GM23248 (cell line): ENCODE measurements around the gene EPM2A. TPM values are rescaled to one million over a fixed set of nuclear protein-coding genes. Genes with fewer than 3 reads are reported as not detected.

Experiments used
- DNase-seq: peaks from one replicate; pipeline ENCODE4 v3.0.0-alpha.2; 2015
- H2AFZ ChIP-seq: fragments of 200-600 bp; sonication (generic); 2 replicates; pipeline ENCODE4 v1.6.1; 2016; ENCODE audit warnings: antibody characterized with exemption
- H3F3A ChIP-seq: fragments of 200-600 bp; sonication (generic); 2 replicates; pipeline ENCODE4 v1.6.1; 2016; ENCODE audit warnings: mild to moderate bottlenecking, antibody characterized with exemption, mixed run types; ENCODE audit not compliant: insufficient read depth
- H3K27ac ChIP-seq: fragments of 200-600 bp; sonication (generic); 2 replicates; pipeline ENCODE4 v1.5.1; 2016; ENCODE audit warnings: mild to moderate bottlenecking
- H3K27me3 ChIP-seq: fragments of 200-600 bp; sonication (generic); replicated peaks from 2 replicates; pipeline ENCODE4 v1.6.1; 2016; ENCODE audit warnings: mild to moderate bottlenecking; ENCODE audit not compliant: insufficient read depth
- H3K36me3 ChIP-seq: fragments of 200-600 bp; sonication (generic); 2 replicates; pipeline ENCODE4 v1.6.1; 2016; ENCODE audit warnings: low read depth, mild to moderate bottlenecking
- H3K4me1 ChIP-seq: fragments of 200-600 bp; sonication (generic); 2 replicates; pipeline ENCODE4 v1.6.1; 2016; ENCODE audit warnings: mild to moderate bottlenecking; ENCODE audit not compliant: insufficient read depth
- H3K4me2 ChIP-seq: fragments of 200-600 bp; sonication (generic); one replicate; pipeline ENCODE4 v1.6.1; 2016; ENCODE audit warnings: mild to moderate bottlenecking; ENCODE audit not compliant: unreplicated experiment
- H3K4me3 ChIP-seq: fragments of 200-600 bp; sonication (generic); 2 replicates; pipeline ENCODE4 v1.5.1; 2016; ENCODE audit warnings: mild to moderate bottlenecking
- H3K79me2 ChIP-seq: fragments of 200-600 bp; sonication (generic); 2 replicates; pipeline ENCODE4 v1.6.1; 2016; ENCODE audit warnings: mild to moderate bottlenecking; ENCODE audit not compliant: insufficient read depth
- H3K9ac ChIP-seq: fragments of 200-600 bp; sonication (generic); 2 replicates; pipeline ENCODE4 v1.6.1; 2016; ENCODE audit warnings: mild to moderate bottlenecking
- H3K9me2 ChIP-seq: fragments of 200-600 bp; sonication (generic); 2 replicates; pipeline ENCODE4 v1.6.1; 2016; ENCODE audit warnings: mixed run types, mild to moderate bottlenecking, moderate library complexity; ENCODE audit not compliant: insufficient read depth
- H3K9me3 ChIP-seq: fragments of 200-600 bp; sonication (generic); one replicate; pipeline ENCODE4 v1.6.1; 2017; ENCODE audit warnings: low read depth
- H4K20me1 ChIP-seq: fragments of 200-600 bp; sonication (generic); 2 replicates; pipeline ENCODE4 v1.6.0; 2016; ENCODE audit not compliant: insufficient read depth
- EZH2 ChIP-seq: fragments of 200-600 bp; sonication (generic); IDR thresholded peaks from 2 replicates; pipeline ENCODE4 v1.6.1; 2018; ENCODE audit warnings: antibody characterized with exemption, mild to moderate bottlenecking; ENCODE audit not compliant: insufficient read depth, poor library complexity, severe bottlenecking
- EZH2phosphoT487 ChIP-seq: fragments of 200-600 bp; sonication (generic); IDR thresholded peaks from 2 replicates; pipeline ENCODE4 v1.6.1; 2018; ENCODE audit warnings: antibody characterized with exemption, moderate library complexity, mild to moderate bottlenecking, low read depth; ENCODE audit not compliant: insufficient read depth
- WGBS, 2 experiments: methylation state at CpG; one replicate each; pipeline ENCODE4 v1.1.6; 2015 to 2017; ENCODE audit warnings: low lambda C conversion rate in 2 of 2, low coverage in 1 of 2; ENCODE audit errors: missing lambda C conversion rate in 2 of 2; 5-methylcytosine and 5-hydroxymethylcytosine counted together
- in situ Hi-C: fragments of 300-500 bp; cut with MboI; formaldehyde crosslinking; loops from 2 replicates; pipeline ENCODE4 v1.15.0; 2020
- polyA plus RNA-seq: library from polyadenylated mRNA; unstranded; fragments of >200 nt; fragmentation: Nextera tagmentation; extraction: Ambion mirVana; gene quantifications from 2 replicates; pipeline ENCODE4 v1.2.1, GENCODE V29; 2016
- total RNA-seq: library from RNA; depleted of rRNA; stranded (reverse); fragments of >200 nt; shearing (Covaris generic); gene quantifications from 2 replicates; pipeline ENCODE4 v1.2.3, GENCODE V29; 2014

Gene EPM2A
- total and polyA plus RNA-seq, 2 experiments from 2014 or later, result 2.7 to 3.5 TPM

GRCh38 chr6:145656128-145656527, 79.2 kb downstream of the EPM2A start:
- in situ Hi-C loops, result no loop called here
- TF ChIP-seq EZH2, result no peak
- TF ChIP-seq EZH2phosphoT487, result no peak
- Histone ChIP-seq H3F3A (no peaks in the 10 kb centered on the region), H2AFZ (no peak overlapping the region; the same call in 1 of the 2 replicates), H3K4me2 (no peak overlapping the region), H3K27ac (no peak overlapping the region), H3K36me3 (no peaks in the 10 kb centered on the region), H4K20me1 (no peaks in the 10 kb centered on the region), H3K9me3 (no peaks in the 10 kb centered on the region), H3K4me3 (no peak overlapping the region), H3K9me2 (no peaks in the 10 kb centered on the region), H3K27me3 (no peaks in the 10 kb centered on the region), H3K4me1 (peaks cover 6% of the 10 kb centered on the region; the same call in 1 of the 2 replicates), H3K79me2 (no peaks in the 10 kb centered on the region), H3K9ac (no peak overlapping the region)
- 88 to 94% methylated on average over 1 of the region's 1 CpG for WGBS, 2 experiments
- DNase-seq, result no peak

- in situ Hi-C loops, result no loop called here
Observed at GRCh38 chr6:145652572-145652971, 82.7 kb downstream of the EPM2A start.

DNA sequence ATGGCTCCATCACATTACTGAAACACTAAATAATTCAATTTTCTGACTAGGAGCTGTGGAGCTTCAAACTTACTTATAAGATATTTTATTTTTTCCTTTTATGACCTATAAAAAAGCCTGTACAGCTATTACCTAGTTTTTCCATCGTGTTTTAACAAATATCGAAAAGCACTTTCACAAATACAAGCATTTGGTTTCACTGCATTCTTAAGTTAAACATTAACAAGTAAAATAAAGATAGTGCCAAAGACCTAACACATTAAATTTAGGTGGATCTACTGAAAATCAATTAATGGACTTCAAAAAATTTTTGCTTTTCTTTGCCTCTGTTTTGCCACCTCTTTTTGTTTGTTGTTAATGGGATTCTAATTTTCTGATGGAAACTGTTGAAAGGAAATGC, 83.3 kb downstream of the EPM2A start:
- no peak for TF ChIP-seq EZH2
- no peaks in the 10 kb centered on the region for H3K79me2 ChIP-seq
- H3K9me3 ChIP-seq, result no peaks in the 10 kb centered on the region
- no peaks in the 10 kb centered on the region for H3K27me3 ChIP-seq
- in situ Hi-C loops, result no loop called here
- H2AFZ ChIP-seq, result no peak overlapping the region
- DNase-seq, result no peak
- no peaks in the 10 kb centered on the region for H3K9me2 ChIP-seq
- no peaks in the 10 kb centered on the region for H3K36me3 ChIP-seq
- H3K4me2 ChIP-seq, result no peak overlapping the region
- H4K20me1 ChIP-seq, result no peaks in the 10 kb centered on the region
- no peaks in the 10 kb centered on the region for H3F3A ChIP-seq
- no peak overlapping the region for H3K9ac ChIP-seq
- H3K4me1 ChIP-seq, result peaks cover 6% of the 10 kb centered on the region; the same call in 1 of the 2 replicates
- 89 to 94% methylated on average over 2 of the region's 2 CpGs for WGBS, 2 experiments
- H3K27ac ChIP-seq, result no peak overlapping the region
- no peak overlapping the region for H3K4me3 ChIP-seq

More at GRCh38 chr6:145652572-145652971, 82.7 kb downstream of the EPM2A start:
- Histone ChIP-seq H3K9me3 (no peaks in the 10 kb centered on the region), H3K4me1 (peaks cover 6% of the 10 kb centered on the region; the same call in 1 of the 2 replicates), H3K27ac (no peak overlapping the region), H2AFZ (no peak overlapping the region), H3K4me3 (no peak overlapping the region), H3K36me3 (no peaks in the 10 kb centered on the region), H3F3A (no peaks in the 10 kb centered on the region), H3K79me2 (no peaks in the 10 kb centered on the region), H3K27me3 (no peaks in the 10 kb centered on the region), H3K4me2 (no peak overlapping the region), H3K9ac (no peak overlapping the region), H3K9me2 (no peaks in the 10 kb centered on the region), H4K20me1 (no peaks in the 10 kb centered on the region)
- TF ChIP-seq EZH2phosphoT487 (no peak), EZH2 (no peak)
- WGBS, 2 experiments, result 93 to 100% methylated on average over 1 of the region's 1 CpG
- no peak for DNase-seq

DNA sequence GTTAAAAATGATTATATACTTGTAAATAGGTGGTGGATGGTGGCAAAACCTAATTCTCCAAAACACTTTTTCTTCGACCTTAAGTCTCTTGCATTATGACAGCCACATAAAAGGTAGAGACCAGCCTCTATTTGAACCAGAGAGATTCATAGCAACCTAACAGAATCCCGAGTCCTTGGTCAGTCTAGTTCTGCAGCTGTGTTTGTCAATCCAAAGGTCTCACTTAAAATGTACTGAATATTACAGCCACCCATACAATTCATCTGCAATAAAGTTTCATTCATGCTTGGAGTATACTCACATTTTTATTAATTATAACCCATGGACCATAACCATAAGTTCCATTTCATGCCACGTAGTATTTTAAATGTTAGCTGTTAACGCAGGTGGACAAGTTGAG, 87.2 kb downstream of the EPM2A start:
- Histone ChIP-seq H3K79me2 (no peaks in the 10 kb centered on the region), H3K9me2 (no peaks in the 10 kb centered on the region), H3K4me2 (no peak overlapping the region), H3K36me3 (no peaks in the 10 kb centered on the region), H3K4me1 (no peaks in the 10 kb centered on the region), H3F3A (no peaks in the 10 kb centered on the region), H2AFZ (no peak overlapping the region), H3K9me3 (no peaks in the 10 kb centered on the region), H4K20me1 (no peaks in the 10 kb centered on the region), H3K9ac (no peak overlapping the region), H3K4me3 (no peak overlapping the region), H3K27ac (no peak overlapping the region), H3K27me3 (no peaks in the 10 kb centered on the region)
- WGBS, 2 experiments, result 83 to 91% methylated on average over 4 of the region's 4 CpGs
- no peak for DNase-seq
- in situ Hi-C loops, result loop anchor here (25.0 kb wide), 1 partner anchor 1061 kb away; no protein-coding TSS in a partner anchor
- TF ChIP-seq EZH2 (no peak), EZH2phosphoT487 (no peak)

DNA sequence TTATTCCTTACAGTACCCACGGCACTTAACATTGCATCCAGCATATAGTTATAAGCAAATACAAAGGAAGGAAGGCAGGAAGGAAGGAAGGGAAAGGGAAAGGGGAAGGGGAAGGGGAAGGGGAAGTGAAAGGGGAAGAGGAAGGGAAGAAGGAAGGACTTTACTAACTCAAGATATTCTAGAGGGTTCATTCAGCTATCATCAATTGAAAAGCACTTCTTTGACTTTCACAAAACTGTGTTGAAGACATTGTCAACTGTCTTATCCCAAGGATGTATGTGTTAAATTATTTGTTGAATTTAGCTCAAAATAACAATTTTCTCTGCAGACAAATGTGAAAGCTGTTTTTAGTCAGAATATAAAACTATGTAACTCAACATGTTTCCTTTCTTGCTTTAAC, 87.7 kb downstream of the EPM2A start:
- Histone ChIP-seq H3K27me3 (no peaks in the 10 kb centered on the region), H2AFZ (no peak overlapping the region), H4K20me1 (no peaks in the 10 kb centered on the region), H3K79me2 (no peaks in the 10 kb centered on the region), H3F3A (no peaks in the 10 kb centered on the region), H3K4me2 (no peak overlapping the region), H3K36me3 (no peaks in the 10 kb centered on the region), H3K9ac (no peak overlapping the region), H3K4me3 (no peak overlapping the region), H3K9me3 (no peaks in the 10 kb centered on the region), H3K4me1 (no peaks in the 10 kb centered on the region), H3K27ac (no peak overlapping the region), H3K9me2 (no peaks in the 10 kb centered on the region)
- WGBS, 2 experiments, result 91 to 98% methylated on average over 1 of the region's 1 CpG
- no peak for TF ChIP-seq EZH2
- TF ChIP-seq EZH2phosphoT487, result no peak
- DNase-seq, result no peak
- in situ Hi-C loops, result loop anchor here (25.0 kb wide), 1 partner anchor 1060 kb away; no protein-coding TSS in a partner anchor
